KMS-11 (cell line): ENCODE results near the gene SLC25A4.
"Not testable (repeated sequence)": the region's sequence is repeated elsewhere in the genome, so short reads cannot be mapped to it uniquely, and the experiment has no call there.

Experiments
- H2AFZ ChIP-seq: fragments of 200-600 bp; sonication (generic); 2 replicates; pipeline ENCODE4 v1.6.1; 2016; ENCODE audit warnings: antibody characterized with exemption, mixed run types, low read depth
- H3K27ac ChIP-seq: fragments of 200-600 bp; sonication (generic); 2 replicates; pipeline ENCODE4 v1.6.1; 2016; ENCODE audit warnings: mild to moderate bottlenecking, mixed run types
- H3K27me3 ChIP-seq: fragments of 200-600 bp; sonication (generic); 2 replicates; pipeline ENCODE4 v1.6.1; 2017; ENCODE audit warnings: mild to moderate bottlenecking, low read depth, mixed run types, moderate library complexity; ENCODE audit not compliant: insufficient read depth
- H3K36me3 ChIP-seq: fragments of 200-600 bp; sonication (generic); 2 replicates; pipeline ENCODE4 v1.6.1; 2017; ENCODE audit warnings: mild to moderate bottlenecking, mixed run types; ENCODE audit not compliant: insufficient read depth
- H3K4me1 ChIP-seq: fragments of 200-600 bp; sonication (generic); 2 replicates; pipeline ENCODE4 v1.6.1; 2016; ENCODE audit warnings: mild to moderate bottlenecking, low read depth, mixed run types; ENCODE audit not compliant: poor library complexity, severe bottlenecking
- H3K4me2 ChIP-seq: fragments of 200-600 bp; sonication (generic); 2 replicates; pipeline ENCODE4 v1.7.0; 2016; ENCODE audit warnings: mild to moderate bottlenecking, mixed run types
- H3K4me3 ChIP-seq: fragments of 200-600 bp; sonication (generic); IDR thresholded peaks from 2 replicates; pipeline ENCODE4 v1.6.1; 2017; ENCODE audit warnings: low read depth, low read length, mixed read lengths; ENCODE audit not compliant: insufficient read depth
- H3K79me2 ChIP-seq: fragments of 200-600 bp; sonication (generic); 2 replicates; pipeline ENCODE4 v1.6.1; 2016; ENCODE audit warnings: low read depth, mixed run types; ENCODE audit not compliant: insufficient read depth
- H3K9ac ChIP-seq: fragments of 200-600 bp; sonication (generic); 2 replicates; pipeline ENCODE4 v1.6.1; 2016; ENCODE audit warnings: mild to moderate bottlenecking, mixed run types
- H4K20me1 ChIP-seq: fragments of 200-600 bp; sonication (generic); 2 replicates; pipeline ENCODE4 v1.6.1; 2016; ENCODE audit warnings: mild to moderate bottlenecking, mixed run types; ENCODE audit not compliant: insufficient read depth
- TF ChIP-seq, protein P1 (sequence below): fragments of 200-600 bp; sonication (generic); conservative IDR thresholded peaks from 2 replicates; pipeline ENCODE4 v1.6.1; 2017; ENCODE audit warnings: low read depth, mild to moderate bottlenecking, antibody characterized with exemption, low read length, moderate library complexity, mixed read lengths

SLC25A4 gene

DNA sequence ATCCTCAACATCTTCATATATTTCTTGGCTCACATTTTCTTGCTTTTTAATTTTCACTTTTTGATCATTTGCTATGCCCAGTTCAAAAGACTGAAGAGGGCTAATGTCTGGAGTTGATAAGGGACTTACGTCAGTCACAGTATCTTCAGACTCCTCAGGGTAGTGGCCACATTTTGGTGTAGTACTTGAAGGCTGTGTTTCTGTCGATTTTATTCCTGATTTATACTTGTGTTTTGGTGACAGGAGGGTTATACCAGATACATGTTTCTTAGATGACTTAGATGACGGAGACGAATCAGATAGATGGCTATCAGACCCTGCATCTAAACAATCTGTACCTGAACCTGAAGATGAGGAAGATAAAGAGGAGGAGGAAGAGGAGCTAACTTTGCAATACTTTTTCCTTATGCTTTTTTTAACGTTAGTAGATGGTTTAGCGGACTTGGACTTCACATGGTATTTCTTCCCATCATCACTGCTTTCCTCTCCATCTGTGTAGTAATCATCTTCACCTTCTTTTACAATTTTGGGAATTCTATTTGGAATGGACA lies 47.3 kb downstream of the SLC25A4 start:
- TF ChIP-seq, protein P1, sequence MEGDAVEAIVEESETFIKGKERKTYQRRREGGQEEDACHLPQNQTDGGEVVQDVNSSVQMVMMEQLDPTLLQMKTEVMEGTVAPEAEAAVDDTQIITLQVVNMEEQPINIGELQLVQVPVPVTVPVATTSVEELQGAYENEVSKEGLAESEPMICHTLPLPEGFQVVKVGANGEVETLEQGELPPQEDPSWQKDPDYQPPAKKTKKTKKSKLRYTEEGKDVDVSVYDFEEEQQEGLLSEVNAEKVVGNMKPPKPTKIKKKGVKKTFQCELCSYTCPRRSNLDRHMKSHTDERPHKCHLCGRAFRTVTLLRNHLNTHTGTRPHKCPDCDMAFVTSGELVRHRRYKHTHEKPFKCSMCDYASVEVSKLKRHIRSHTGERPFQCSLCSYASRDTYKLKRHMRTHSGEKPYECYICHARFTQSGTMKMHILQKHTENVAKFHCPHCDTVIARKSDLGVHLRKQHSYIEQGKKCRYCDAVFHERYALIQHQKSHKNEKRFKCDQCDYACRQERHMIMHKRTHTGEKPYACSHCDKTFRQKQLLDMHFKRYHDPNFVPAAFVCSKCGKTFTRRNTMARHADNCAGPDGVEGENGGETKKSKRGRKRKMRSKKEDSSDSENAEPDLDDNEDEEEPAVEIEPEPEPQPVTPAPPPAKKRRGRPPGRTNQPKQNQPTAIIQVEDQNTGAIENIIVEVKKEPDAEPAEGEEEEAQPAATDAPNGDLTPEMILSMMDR, result no peak
- no peaks in the 10 kb centered on the region for H3K27me3 ChIP-seq
- H3K79me2 ChIP-seq, result peaks cover 19% of the 10 kb centered on the region; the same call in 1 of the 2 replicates
- no peaks in the 10 kb centered on the region for H4K20me1 ChIP-seq
- H3K27ac ChIP-seq, result no peak overlapping the region
- no peak overlapping the region for H3K4me3 ChIP-seq
- no peak overlapping the region for H2AFZ ChIP-seq
- H3K4me2 ChIP-seq, result no peak overlapping the region
- no peak overlapping the region for H3K9ac ChIP-seq
- 0 out of 2 replicates have a peak, but pooled peaks cover 5% of the 10 kb centered on the region for H3K36me3 ChIP-seq
- H3K4me1 ChIP-seq, result peaks cover 8% of the 10 kb centered on the region

- no peaks in the 10 kb centered on the region for H3K27me3 ChIP-seq
- peaks cover 10% of the 10 kb centered on the region; the same call in 1 of the 2 replicates for H3K79me2 ChIP-seq
- TF ChIP-seq, protein P1, result no peak
- no peak overlapping the region for H3K9ac ChIP-seq
- H3K4me3 ChIP-seq, result no peak overlapping the region
- no peak overlapping the region for H3K27ac ChIP-seq
- no peaks in the 10 kb centered on the region for H4K20me1 ChIP-seq
- H3K36me3 ChIP-seq, result 0 out of 2 replicates have a peak, but pooled peaks cover 5% of the 10 kb centered on the region
- peaks cover 8% of the 10 kb centered on the region for H3K4me1 ChIP-seq
- no peak overlapping the region for H2AFZ ChIP-seq
- H3K4me2 ChIP-seq, result no peak overlapping the region
Observed at GRCh38 chr4:185192059-185192458, 49.0 kb downstream of the SLC25A4 start.

- Histone ChIP-seq H3K9ac (no peak overlapping the region), H3K4me1 (peaks cover 8% of the 10 kb centered on the region), H3K79me2 (peaks cover 17% of the 10 kb centered on the region; the same call in 1 of the 2 replicates), H3K27me3 (no peaks in the 10 kb centered on the region), H3K36me3 (0 out of 2 replicates have a peak, but pooled peaks cover 3% of the 10 kb centered on the region), H2AFZ (no peak overlapping the region), H3K4me3 (no peak overlapping the region), H3K4me2 (no peak overlapping the region), H4K20me1 (no peaks in the 10 kb centered on the region), H3K27ac (no peak overlapping the region)
- TF ChIP-seq, protein P1, result no peak
Observed at GRCh38 chr4:185194924-185195888, 52.1 kb downstream of the SLC25A4 start.

- no peaks in the 10 kb centered on the region for H3K36me3 ChIP-seq
- no peaks in the 10 kb centered on the region for H4K20me1 ChIP-seq
- no peak overlapping the region for H2AFZ ChIP-seq
- no peak overlapping the region for H3K4me2 ChIP-seq
- H3K27me3 ChIP-seq, result no peaks in the 10 kb centered on the region
- no peak overlapping the region for H3K27ac ChIP-seq
- peaks cover 8% of the 10 kb centered on the region for H3K4me1 ChIP-seq
- H3K9ac ChIP-seq, result no peak overlapping the region
- H3K4me3 ChIP-seq, result no peak overlapping the region
- peaks cover 28% of the 10 kb centered on the region for H3K79me2 ChIP-seq
- TF ChIP-seq, protein P1, result no peak
Observed at GRCh38 chr4:185196437-185196836, 53.4 kb downstream of the SLC25A4 start.

- H3K27me3 ChIP-seq, H3K9ac ChIP-seq, H3K36me3 ChIP-seq, H3K4me2 ChIP-seq, H3K27ac ChIP-seq, H4K20me1 ChIP-seq, H2AFZ ChIP-seq, H3K4me3 ChIP-seq: not testable (repeated sequence)
- Histone ChIP-seq H3K79me2 (peaks cover 39% of the 10 kb centered on the region), H3K4me1 (peaks cover 12% of the 10 kb centered on the region)
Observed at GRCh38 chr4:185198189-185198588, 55.1 kb downstream of the SLC25A4 start.
